T-helper 1 cell treated with Interleukin-12 subunit alpha and Interleukin-12 subunit beta and Interleukin-4 antibody, amounts not matched to agents 30 μg/mL and 1 μg/mL, for 36 hours (primary cell): ENCODE results near the gene PSD.

ENCODE experiments used
- H3K27ac Mint-ChIP-seq: one replicate; pipeline ENCODE4 v1.8.0; 2021; ENCODE audit warnings: mild to moderate bottlenecking, mixed read lengths
- H3K27me3 Mint-ChIP-seq: one replicate; pipeline ENCODE4 v1.8.0; 2021; ENCODE audit warnings: low read depth, mixed read lengths
- H3K36me3 Mint-ChIP-seq: one replicate; pipeline ENCODE4 v1.8.0; 2021; ENCODE audit warnings: low read depth, mixed read lengths
- H3K4me1 Mint-ChIP-seq: one replicate; pipeline ENCODE4 v1.8.0; 2021; ENCODE audit warnings: low read depth, mixed read lengths
- H3K4me3 Mint-ChIP-seq: one replicate; pipeline ENCODE4 v1.8.0; 2021; ENCODE audit warnings: mild to moderate bottlenecking, moderate library complexity, mixed read lengths
- H3K9me3 Mint-ChIP-seq: one replicate; pipeline ENCODE4 v1.8.0; 2021; ENCODE audit warnings: mixed read lengths

The PSD gene

GRCh38 chr10:102379383-102379782 lies 39.2 kb downstream of the PSD start:
- peaks cover 6% of the 10 kb centered on the region for H3K4me1 Mint-ChIP-seq
- H3K36me3 Mint-ChIP-seq, result peaks cover 31% of the 10 kb centered on the region
- no peaks in the 10 kb centered on the region for H3K9me3 Mint-ChIP-seq
- H3K27me3 Mint-ChIP-seq, result no peaks in the 10 kb centered on the region
- H3K27ac Mint-ChIP-seq, result no peak overlapping the region
- H3K4me3 Mint-ChIP-seq, result no peak overlapping the region

GRCh38 chr10:102376901-102377300 lies 41.7 kb downstream of the PSD start:
- Mint-ChIP-seq H3K4me1 (no peaks in the 10 kb centered on the region), H3K9me3 (no peaks in the 10 kb centered on the region), H3K27me3 (no peaks in the 10 kb centered on the region), H3K36me3 (peaks cover 42% of the 10 kb centered on the region), H3K4me3 (no peak overlapping the region), H3K27ac (no peak overlapping the region)

GRCh38 chr10:102375867-102376266 lies 42.7 kb downstream of the PSD start:
- Mint-ChIP-seq H3K36me3 (peaks cover 47% of the 10 kb centered on the region), H3K27me3 (no peaks in the 10 kb centered on the region), H3K4me3 (no peak overlapping the region), H3K4me1 (no peaks in the 10 kb centered on the region), H3K9me3 (no peaks in the 10 kb centered on the region), H3K27ac (no peak overlapping the region)

GRCh38 chr10:102375250-102375649 lies 43.3 kb downstream of the PSD start:
- Mint-ChIP-seq H3K9me3 (no peaks in the 10 kb centered on the region), H3K27ac (no peak overlapping the region), H3K27me3 (no peaks in the 10 kb centered on the region), H3K4me3 (no peak overlapping the region), H3K4me1 (no peaks in the 10 kb centered on the region), H3K36me3 (peaks cover 52% of the 10 kb centered on the region)

- no peaks in the 10 kb centered on the region for H3K9me3 Mint-ChIP-seq
- no peaks in the 10 kb centered on the region for H3K4me1 Mint-ChIP-seq
- no peak overlapping the region for H3K4me3 Mint-ChIP-seq
- no peaks in the 10 kb centered on the region for H3K27me3 Mint-ChIP-seq
- no peak overlapping the region for H3K27ac Mint-ChIP-seq
- H3K36me3 Mint-ChIP-seq, result peaks cover 70% of the 10 kb centered on the region
These were observed 47.3 kb downstream of the PSD start for GRCh38 chr10:102371295-102371694.

- H3K27ac Mint-ChIP-seq, result no peak overlapping the region
- peaks cover 74% of the 10 kb centered on the region for H3K36me3 Mint-ChIP-seq
- no peaks in the 10 kb centered on the region for H3K4me1 Mint-ChIP-seq
- no peaks in the 10 kb centered on the region for H3K9me3 Mint-ChIP-seq
- no peaks in the 10 kb centered on the region for H3K27me3 Mint-ChIP-seq
- H3K4me3 Mint-ChIP-seq, result no peak overlapping the region
These were observed 50.5 kb downstream of the PSD start for GRCh38 chr10:102368077-102368476.

GRCh38 chr10:102367441-102367840 lies 51.1 kb downstream of the PSD start:
- peaks cover 74% of the 10 kb centered on the region for H3K36me3 Mint-ChIP-seq
- H3K4me1 Mint-ChIP-seq, result no peaks in the 10 kb centered on the region
- H3K27me3 Mint-ChIP-seq, result no peaks in the 10 kb centered on the region
- H3K4me3 Mint-ChIP-seq, result no peak overlapping the region
- H3K9me3 Mint-ChIP-seq, result no peaks in the 10 kb centered on the region
- H3K27ac Mint-ChIP-seq, result no peak overlapping the region

- Mint-ChIP-seq H3K4me3 (no peak overlapping the region), H3K4me1 (peaks cover 14% of the 10 kb centered on the region), H3K36me3 (peaks cover 45% of the 10 kb centered on the region), H3K27me3 (no peaks in the 10 kb centered on the region), H3K9me3 (no peaks in the 10 kb centered on the region), H3K27ac (no peak overlapping the region)
These were observed 59.7 kb downstream of the PSD start for GRCh38 chr10:102358712-102359382.

- H3K27ac Mint-ChIP-seq, result no peak overlapping the region
- peaks cover 30% of the 10 kb centered on the region for H3K36me3 Mint-ChIP-seq
- H3K4me3 Mint-ChIP-seq, result no peak overlapping the region
- peaks cover 11% of the 10 kb centered on the region for H3K4me1 Mint-ChIP-seq
- H3K27me3 Mint-ChIP-seq, result no peaks in the 10 kb centered on the region
- no peaks in the 10 kb centered on the region for H3K9me3 Mint-ChIP-seq
These were observed 64.1 kb downstream of the PSD start for GRCh38 chr10:102354451-102354850.
